NCI-H1105 treated with DMSO at 0.1 percent for 48 hours (cell line): ENCODE data around the gene VAV3.

Experiments used
- DNase-seq: peaks from one replicate; lab custom pipeline; 2025; lab: John Stamatoyannopoulos, UW

The VAV3 gene

GRCh38 chr1:107643766-107644165 lies 321.2 kb downstream of the VAV3 start:
- no peak for DNase-seq

GRCh38 chr1:107640207-107640606 lies 324.8 kb downstream of the VAV3 start:
- no peak for DNase-seq

DNA sequence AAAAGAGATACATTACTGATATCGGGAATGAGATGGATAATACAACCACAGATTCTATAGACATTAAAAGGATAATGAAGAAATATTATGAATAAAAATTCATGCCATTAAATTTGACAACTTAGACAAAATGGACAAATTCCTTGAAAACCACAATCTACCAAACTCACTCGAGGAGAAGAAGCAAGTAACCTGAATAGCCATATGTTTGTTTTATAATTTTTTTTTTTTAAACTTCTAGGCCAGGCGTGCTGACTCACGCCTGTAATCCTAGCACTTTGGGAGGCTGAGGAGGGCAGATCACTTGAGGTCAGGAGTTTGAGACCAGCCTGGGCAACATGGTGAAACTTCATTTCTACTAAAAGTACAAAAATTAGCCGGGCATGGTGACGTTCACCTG lies 327.9 kb downstream of the VAV3 start:
- DNase-seq, result no peak

GRCh38 chr1:107633596-107633995 lies 331.4 kb downstream of the VAV3 start:
- DNase-seq, result no peak

- DNase-seq, result no peak
Observed at GRCh38 chr1:107626073-107626796, 338.7 kb downstream of the VAV3 start.

DNA sequence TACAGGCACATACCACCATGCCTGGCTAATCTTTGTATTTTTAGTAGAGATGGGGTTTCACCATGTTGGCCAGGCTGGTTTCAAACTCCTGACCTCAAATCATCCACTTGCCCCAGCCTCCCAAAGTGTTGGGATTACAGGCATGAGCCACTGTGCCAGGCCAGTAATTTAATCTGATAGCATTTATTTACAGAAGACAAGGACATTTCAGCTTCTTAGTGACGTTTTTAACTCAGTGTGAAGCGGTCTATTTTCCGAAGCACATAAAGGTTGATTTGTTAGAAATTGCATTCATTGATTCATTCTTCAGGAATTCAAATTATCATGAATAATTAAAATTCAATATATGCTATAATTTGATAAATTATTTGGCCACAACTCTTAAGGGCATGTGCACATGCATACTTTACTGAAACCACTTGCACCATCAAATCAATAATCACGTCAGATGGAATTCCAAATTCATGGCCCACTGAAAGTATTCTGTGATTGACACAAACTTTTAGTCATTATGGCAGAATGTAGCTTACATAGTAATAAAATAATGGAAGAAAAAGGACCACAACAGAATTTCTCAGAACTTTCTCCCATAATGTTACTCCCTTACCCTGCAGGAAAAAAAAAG lies 339.5 kb downstream of the VAV3 start:
- no peak for DNase-seq

GRCh38 chr1:107623431-107623830 lies 341.5 kb downstream of the VAV3 start:
- DNase-seq, result no peak

DNA sequence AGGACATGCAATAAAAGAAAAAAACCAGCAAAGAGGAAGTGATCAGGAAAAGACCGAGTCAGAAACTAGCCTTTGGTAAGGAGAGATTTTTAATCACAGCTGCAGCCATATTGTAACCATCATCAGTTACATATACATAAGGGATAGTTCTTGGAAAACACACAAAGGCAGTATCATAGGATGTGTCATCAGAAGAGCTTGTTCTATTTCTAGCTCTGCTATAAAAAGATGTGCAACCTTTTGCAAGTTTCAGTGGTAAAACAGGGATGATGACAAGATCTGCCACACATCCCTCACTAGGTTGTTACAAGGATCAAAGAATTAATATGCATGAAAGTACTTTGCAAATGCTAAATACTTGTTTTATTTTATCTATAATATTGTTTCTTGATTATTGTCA lies 342.0 kb downstream of the VAV3 start:
- no peak for DNase-seq

DNA sequence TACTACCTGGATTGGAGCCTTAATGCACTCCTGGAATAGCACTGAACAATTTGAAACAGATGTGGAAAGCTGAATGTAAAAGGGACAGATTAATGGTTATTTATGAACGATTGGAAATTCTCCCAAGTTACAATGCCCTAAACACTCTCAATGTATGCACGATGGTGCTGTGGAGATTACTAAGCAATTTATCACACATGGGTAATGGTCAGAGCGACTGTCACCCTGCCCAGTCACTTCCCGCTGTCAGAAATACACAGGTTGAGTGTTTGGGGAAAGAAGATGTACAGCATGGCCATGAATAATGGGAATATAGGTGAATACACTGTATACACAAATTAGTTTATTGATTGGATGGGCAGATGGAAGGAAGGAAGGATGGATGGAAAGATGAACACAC lies 342.4 kb downstream of the VAV3 start:
- DNase-seq, result no peak

- no peak for DNase-seq
Observed at GRCh38 chr1:107620753-107621152, 344.2 kb downstream of the VAV3 start.

DNA sequence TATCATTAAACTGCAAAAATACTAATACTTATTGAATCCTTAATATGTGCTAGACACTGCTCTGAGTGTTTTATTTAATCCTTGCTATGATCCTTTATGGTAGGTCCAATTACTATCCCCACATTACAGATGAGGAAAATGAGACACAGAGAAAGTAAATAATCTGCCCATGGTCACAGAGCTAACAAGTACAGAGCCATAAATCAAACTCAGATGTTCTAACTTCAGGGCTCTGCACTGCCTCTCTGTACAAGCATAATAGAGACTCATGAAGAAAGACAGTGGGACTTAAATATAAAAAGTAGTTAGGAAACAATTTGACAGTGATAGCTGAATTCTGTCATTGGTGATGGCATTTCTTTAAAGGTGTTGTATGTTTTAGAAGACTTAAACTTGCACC lies 346.4 kb downstream of the VAV3 start:
- DNase-seq, result no peak

DNA sequence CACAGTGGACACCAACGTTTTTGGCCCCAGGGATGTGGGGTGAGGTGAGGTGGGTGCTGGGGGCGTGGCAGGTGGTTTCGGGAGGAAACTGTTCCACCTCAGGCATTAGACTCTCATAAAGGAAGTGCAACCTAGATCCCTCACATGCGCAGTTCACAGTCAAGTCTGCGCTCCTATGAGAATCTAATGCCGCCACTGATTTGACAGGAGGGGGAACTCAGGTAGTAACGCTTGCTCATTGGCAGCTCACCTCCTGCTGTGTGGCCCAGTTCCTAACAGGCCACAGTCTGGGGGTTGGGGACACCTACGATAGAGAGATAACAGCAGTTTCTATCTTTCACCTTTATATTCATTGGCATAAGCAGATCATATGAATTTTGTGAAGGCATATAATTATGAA lies 347.1 kb downstream of the VAV3 start:
- DNase-seq, result no peak

GRCh38 chr1:107617456-107617855 lies 347.5 kb downstream of the VAV3 start:
- no peak for DNase-seq

DNA sequence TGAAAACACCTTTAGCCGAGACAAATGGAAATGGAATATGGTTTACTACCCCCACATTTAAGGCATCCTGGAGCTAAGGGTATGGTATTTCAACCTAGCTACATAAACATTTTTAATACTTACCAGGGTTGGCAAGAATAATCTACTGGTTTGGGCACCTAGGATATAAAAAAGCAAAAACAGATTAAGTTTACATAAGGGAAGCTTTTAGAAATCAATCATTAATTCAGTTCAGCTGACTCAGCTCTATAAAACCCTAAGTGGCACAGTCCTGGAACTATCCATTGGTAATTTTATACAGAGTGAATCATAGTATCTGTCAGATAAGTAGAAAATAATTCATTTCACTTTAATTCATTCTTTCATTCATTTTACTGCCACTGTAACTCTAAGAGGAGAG lies 355.2 kb downstream of the VAV3 start:
- no peak for DNase-seq

DNA sequence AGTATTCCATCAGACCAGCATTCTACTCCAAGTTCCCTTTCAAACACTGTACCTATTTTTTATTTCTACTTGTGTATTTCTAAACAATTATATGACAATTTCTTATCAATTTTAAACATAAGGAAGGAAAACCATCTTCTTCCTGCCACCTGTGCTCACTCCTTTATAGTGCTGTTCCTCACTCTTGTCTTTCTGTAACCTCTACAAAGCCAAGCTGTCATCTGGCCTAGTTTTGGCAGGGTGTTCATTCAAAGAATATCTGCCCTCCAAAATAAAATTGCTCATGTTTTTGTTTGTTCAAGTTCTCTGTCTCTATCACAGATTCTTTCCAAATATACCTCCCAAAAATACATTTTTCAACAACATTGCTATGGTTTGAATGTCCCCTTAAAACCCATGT lies 360.2 kb downstream of the VAV3 start:
- DNase-seq, result no peak

DNA sequence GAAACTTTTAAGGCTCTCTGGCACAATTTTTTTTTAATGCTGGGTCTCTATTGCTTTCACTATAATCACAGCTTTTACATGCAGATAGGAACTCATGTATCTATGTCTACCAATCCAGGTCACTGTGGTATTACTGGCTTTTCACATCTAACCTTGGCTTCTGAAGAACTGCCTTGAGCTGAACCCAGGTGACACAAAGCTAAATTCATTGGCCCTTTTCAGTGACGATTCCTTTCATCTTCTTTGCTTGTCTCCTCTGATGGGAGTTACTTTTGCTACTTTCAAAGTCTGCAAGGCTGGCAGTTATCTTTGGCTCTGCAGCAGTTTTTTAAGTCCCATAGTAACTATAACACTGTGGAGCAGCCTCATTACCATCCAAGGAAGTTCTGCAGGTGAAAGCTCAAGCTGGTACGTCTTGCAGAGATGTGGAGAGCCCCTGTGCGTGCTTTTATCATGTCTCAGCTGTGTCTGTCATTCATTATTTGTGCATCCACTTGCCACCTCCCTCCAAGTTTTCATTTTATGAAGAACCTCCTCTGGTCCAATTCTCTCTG lies 364.3 kb downstream of the VAV3 start:
- no peak for DNase-seq

DNA sequence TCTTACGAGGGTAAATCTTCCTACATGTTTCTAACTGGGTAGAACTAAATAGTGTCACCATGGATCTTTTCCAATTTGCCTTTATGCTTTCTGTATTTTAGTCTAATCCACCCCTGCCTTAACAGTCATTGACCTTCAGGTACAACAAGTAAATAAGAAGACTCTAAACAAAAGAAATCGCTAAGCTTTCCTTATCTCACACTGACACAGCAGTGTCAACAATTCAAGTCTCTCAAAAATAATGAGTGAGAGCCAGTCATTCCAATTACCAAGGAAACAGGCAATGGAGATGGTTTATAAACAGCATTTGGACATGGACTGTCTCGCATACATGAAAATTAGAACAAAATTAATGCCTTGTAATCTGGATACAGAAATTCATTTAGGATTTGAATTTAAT lies 365.8 kb downstream of the VAV3 start:
- no peak for DNase-seq

GRCh38 chr1:107597290-107597689 lies 367.7 kb downstream of the VAV3 start:
- DNase-seq, result no peak

DNA sequence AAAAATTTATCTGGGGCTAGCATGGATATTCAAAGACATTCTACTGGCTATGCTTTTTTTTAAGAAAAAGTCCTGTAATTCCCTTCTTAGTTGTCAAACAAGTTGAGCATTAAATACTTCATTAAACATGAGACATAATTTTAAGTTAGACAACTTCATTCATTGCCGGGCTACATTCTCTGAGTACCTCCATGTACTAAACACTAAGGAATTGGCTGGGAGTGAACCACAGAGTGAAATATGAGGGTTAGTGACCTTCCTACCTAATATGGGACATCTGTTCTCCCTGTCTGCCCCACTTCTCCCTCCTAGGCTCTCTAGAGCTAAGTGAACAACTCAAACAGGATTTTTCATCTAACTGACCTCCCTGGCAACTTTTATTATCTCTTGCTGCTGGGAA lies 370.4 kb downstream of the VAV3 start:
- DNase-seq, result no peak

- no peak for DNase-seq
Observed at GRCh38 chr1:107593501-107594209, 371.3 kb downstream of the VAV3 start.

- no peak for DNase-seq
Observed at GRCh38 chr1:107590900-107591622, 373.9 kb downstream of the VAV3 start.

GRCh38 chr1:107590087-107590486 lies 374.9 kb downstream of the VAV3 start:
- DNase-seq, result no peak
